GM12878 (cell line): ENCODE data around the gene CBLN3. TPM values are rescaled to one million over a fixed set of nuclear protein-coding genes. Genes with fewer than 3 reads are reported as not detected.

Experiments used
- polyA plus RNA-seq, 11 experiments: library from polyadenylated mRNA; depleted of rRNA in 4 of 11; unstranded in 6 of 11; stranded (reverse) in 5 of 11; fragments of >200 nt; fragmentation: Nextera tagmentation in 4 of 11; fragmentation: Illumina TruSeq in 1 of 11; extraction: Ambion mirVana in 4 of 11; extraction: Trizol in 1 of 11; gene quantifications; 1 replicate in 1 of 11; 2 replicates in 10 of 11; pipeline versions ENCODE4 v1.2.1 to v1.2.3, GENCODE V29; 2011 to 2016; ENCODE audit warnings: inconsistent platforms in 2 of 11, missing spikeins in 2 of 11, low read depth in 1 of 11
- total RNA-seq, 4 experiments: library from RNA; depleted of rRNA in 3 of 4; stranded (reverse); fragments of >200 nt in 3 of 4; fragmentation: Illumina TruSeq in 1 of 4; extraction: Trizol in 1 of 4; gene quantifications; 2 replicates each; pipeline versions ENCODE4 v1.2.1 to v1.2.3, GENCODE V29; 2013 to 2021

Gene CBLN3
- total and polyA plus RNA-seq, 10 of the 15 experiments (the other 5 are each of a cell fraction or from before 2014, with no cell fraction given), result 0.16 to 4.9 (median 1.3) TPM

Other genes starting within 250 kb of the CBLN3 start
Only the 7 nearest of the 25 such genes appear.
- 0.11 and 0.23 TPM in 2 replicates for gene ADCY4, start 94.6 kb downstream of the CBLN3 start, total RNA-seq (2014; rRNA removed)
- 0.46 TPM in 1 of 2 replicates, not detected in the other for gene ADCY4, start 94.6 kb downstream of the CBLN3 start, total RNA-seq (2014; rRNA removed; fragmentation: Illumina TruSeq; extraction: Trizol)
- 0.87 and 1.0 TPM in 2 replicates for gene ADCY4, start 94.6 kb downstream of the CBLN3 start, total RNA-seq (2021)
- gene ADCY4, start 94.6 kb downstream of the CBLN3 start, polyA plus RNA-seq (2011; rRNA removed), result 0.09 and 0.34 TPM in 2 replicates
- gene ADCY4, start 94.6 kb downstream of the CBLN3 start, polyA plus RNA-seq (2014; fragmentation: Illumina TruSeq; extraction: Trizol), result 0.21 and 0.60 TPM in 2 replicates
- under 1 TPM; 0.05 to 0.11 TPM for gene ADCY4, start 94.6 kb downstream of the CBLN3 start, polyA plus RNA-seq (2014; fragmentation: Nextera tagmentation; extraction: Ambion mirVana)
- gene ADCY4, start 94.6 kb downstream of the CBLN3 start, polyA plus RNA-seq (2014; rRNA removed), result 0.19 and 1.1 TPM in 2 replicates
- under 1 TPM; 0.21 to 0.33 TPM for gene ADCY4, start 94.6 kb downstream of the CBLN3 start, polyA plus RNA-seq (2016; fragmentation: Nextera tagmentation; extraction: Ambion mirVana)
- 10.7 and 11.6 TPM in 2 replicates for gene RIPK3, start 89.7 kb downstream of the CBLN3 start, total RNA-seq (2014; rRNA removed)
- gene RIPK3, start 89.7 kb downstream of the CBLN3 start, total RNA-seq (2014; rRNA removed; fragmentation: Illumina TruSeq; extraction: Trizol), result 8.3 and 8.6 TPM in 2 replicates
- gene RIPK3, start 89.7 kb downstream of the CBLN3 start, total RNA-seq (2021), result 11.2 and 12.8 TPM in 2 replicates
- 4.4 and 6.5 TPM in 2 replicates for gene RIPK3, start 89.7 kb downstream of the CBLN3 start, polyA plus RNA-seq (2011; rRNA removed)
- 7.4 and 8.3 TPM in 2 replicates for gene RIPK3, start 89.7 kb downstream of the CBLN3 start, polyA plus RNA-seq (2014; fragmentation: Illumina TruSeq; extraction: Trizol)
- 1 to 10 TPM; 2.0 to 2.7 TPM for gene RIPK3, start 89.7 kb downstream of the CBLN3 start, polyA plus RNA-seq (2014; fragmentation: Nextera tagmentation; extraction: Ambion mirVana)
- 13.6 and 17.1 TPM in 2 replicates for gene RIPK3, start 89.7 kb downstream of the CBLN3 start, polyA plus RNA-seq (2014; rRNA removed)
- 1 to 10 TPM; 7.5 to 8.0 TPM for gene RIPK3, start 89.7 kb downstream of the CBLN3 start, polyA plus RNA-seq (2016; fragmentation: Nextera tagmentation; extraction: Ambion mirVana)
- gene NFATC4, start 61.5 kb downstream of the CBLN3 start, total RNA-seq (2014; rRNA removed), result 7.0 and 7.1 TPM in 2 replicates
- 2.2 and 4.1 TPM in 2 replicates for gene NFATC4, start 61.5 kb downstream of the CBLN3 start, total RNA-seq (2014; rRNA removed; fragmentation: Illumina TruSeq; extraction: Trizol)
- 13.5 and 19.2 TPM in 2 replicates for gene NFATC4, start 61.5 kb downstream of the CBLN3 start, total RNA-seq (2021)
- gene NFATC4, start 61.5 kb downstream of the CBLN3 start, polyA plus RNA-seq (2011; rRNA removed), result 4.5 and 5.6 TPM in 2 replicates
- 4.8 and 5.3 TPM in 2 replicates for gene NFATC4, start 61.5 kb downstream of the CBLN3 start, polyA plus RNA-seq (2014; fragmentation: Illumina TruSeq; extraction: Trizol)
- 1 to 10 TPM in 1 of 2 experiments, under 1 TPM in 1; 0.97 to 4.5 TPM for gene NFATC4, start 61.5 kb downstream of the CBLN3 start, polyA plus RNA-seq (2014; fragmentation: Nextera tagmentation; extraction: Ambion mirVana)
- gene NFATC4, start 61.5 kb downstream of the CBLN3 start, polyA plus RNA-seq (2014; rRNA removed), result 14.3 and 15.3 TPM in 2 replicates
- 1 to 10 TPM; 2.0 to 2.9 TPM for gene NFATC4, start 61.5 kb downstream of the CBLN3 start, polyA plus RNA-seq (2016; fragmentation: Nextera tagmentation; extraction: Ambion mirVana)
- not detected in 2 replicates for gene NYNRIN, start 30.7 kb downstream of the CBLN3 start, total RNA-seq (2014; rRNA removed)
- not detected in 2 replicates for gene NYNRIN, start 30.7 kb downstream of the CBLN3 start, total RNA-seq (2014; rRNA removed; fragmentation: Illumina TruSeq; extraction: Trizol)
- 0.05 and 0.15 TPM in 2 replicates for gene NYNRIN, start 30.7 kb downstream of the CBLN3 start, total RNA-seq (2021)
- gene NYNRIN, start 30.7 kb downstream of the CBLN3 start, polyA plus RNA-seq (2011; rRNA removed), result 0.01 TPM in 1 of 2 replicates, not detected in the other
- gene NYNRIN, start 30.7 kb downstream of the CBLN3 start, polyA plus RNA-seq (2014; fragmentation: Illumina TruSeq; extraction: Trizol), result under 0.01 TPM in 1 of 2 replicates, not detected in the other
- not detected for gene NYNRIN, start 30.7 kb downstream of the CBLN3 start, polyA plus RNA-seq (2014; fragmentation: Nextera tagmentation; extraction: Ambion mirVana)
- gene NYNRIN, start 30.7 kb downstream of the CBLN3 start, polyA plus RNA-seq (2014; rRNA removed), result 0.01 and 0.05 TPM in 2 replicates
- under 1 TPM in 1 of 2 experiments, not detected in 1; 0.01 TPM for gene NYNRIN, start 30.7 kb downstream of the CBLN3 start, polyA plus RNA-seq (2016; fragmentation: Nextera tagmentation; extraction: Ambion mirVana)
- 34.7 and 36.7 TPM in 2 replicates for gene KHNYN, start 286 bp upstream of the CBLN3 start, total RNA-seq (2014; rRNA removed)
- gene KHNYN, start 286 bp upstream of the CBLN3 start, total RNA-seq (2014; rRNA removed; fragmentation: Illumina TruSeq; extraction: Trizol), result 20.8 and 21.0 TPM in 2 replicates
- gene KHNYN, start 286 bp upstream of the CBLN3 start, total RNA-seq (2021), result 33.9 and 34.0 TPM in 2 replicates
- gene KHNYN, start 286 bp upstream of the CBLN3 start, polyA plus RNA-seq (2011; rRNA removed), result 19.8 and 22.2 TPM in 2 replicates
- gene KHNYN, start 286 bp upstream of the CBLN3 start, polyA plus RNA-seq (2014; fragmentation: Illumina TruSeq; extraction: Trizol), result 22.9 and 23.2 TPM in 2 replicates
- 1 to 10 TPM; 1.4 to 3.6 TPM for gene KHNYN, start 286 bp upstream of the CBLN3 start, polyA plus RNA-seq (2014; fragmentation: Nextera tagmentation; extraction: Ambion mirVana)
- 28.4 and 29.2 TPM in 2 replicates for gene KHNYN, start 286 bp upstream of the CBLN3 start, polyA plus RNA-seq (2014; rRNA removed)
- 10 to 100 TPM; 12.8 to 12.9 TPM for gene KHNYN, start 286 bp upstream of the CBLN3 start, polyA plus RNA-seq (2016; fragmentation: Nextera tagmentation; extraction: Ambion mirVana)
- 31.7 and 32.7 TPM in 2 replicates for gene SDR39U1, start 13.1 kb upstream of the CBLN3 start, total RNA-seq (2014; rRNA removed)
- gene SDR39U1, start 13.1 kb upstream of the CBLN3 start, total RNA-seq (2014; rRNA removed; fragmentation: Illumina TruSeq; extraction: Trizol), result 22.4 and 23.3 TPM in 2 replicates
- 55.1 and 64.1 TPM in 2 replicates for gene SDR39U1, start 13.1 kb upstream of the CBLN3 start, total RNA-seq (2021)
- 33.5 and 44.3 TPM in 2 replicates for gene SDR39U1, start 13.1 kb upstream of the CBLN3 start, polyA plus RNA-seq (2011; rRNA removed)
- 27.3 and 40.1 TPM in 2 replicates for gene SDR39U1, start 13.1 kb upstream of the CBLN3 start, polyA plus RNA-seq (2014; fragmentation: Illumina TruSeq; extraction: Trizol)
- gene SDR39U1, start 13.1 kb upstream of the CBLN3 start, polyA plus RNA-seq (2014; fragmentation: Nextera tagmentation; extraction: Ambion mirVana), result 10 to 100 TPM; 14.0 to 26.4 TPM
- 85.2 and 88.9 TPM in 2 replicates for gene SDR39U1, start 13.1 kb upstream of the CBLN3 start, polyA plus RNA-seq (2014; rRNA removed)
- gene SDR39U1, start 13.1 kb upstream of the CBLN3 start, polyA plus RNA-seq (2016; fragmentation: Nextera tagmentation; extraction: Ambion mirVana), result 10 to 100 TPM; 83.7 to 89.3 TPM
- gene CMA1, start 78.6 kb upstream of the CBLN3 start, total RNA-seq (2014; rRNA removed), result not detected in 2 replicates
- not detected in 2 replicates for gene CMA1, start 78.6 kb upstream of the CBLN3 start, total RNA-seq (2014; rRNA removed; fragmentation: Illumina TruSeq; extraction: Trizol)
- gene CMA1, start 78.6 kb upstream of the CBLN3 start, total RNA-seq (2021), result not detected in 2 replicates
- gene CMA1, start 78.6 kb upstream of the CBLN3 start, polyA plus RNA-seq (2011; rRNA removed), result not detected in 2 replicates
- gene CMA1, start 78.6 kb upstream of the CBLN3 start, polyA plus RNA-seq (2014; fragmentation: Illumina TruSeq; extraction: Trizol), result not detected in 2 replicates
- not detected for gene CMA1, start 78.6 kb upstream of the CBLN3 start, polyA plus RNA-seq (2014; fragmentation: Nextera tagmentation; extraction: Ambion mirVana)
- not detected in 2 replicates for gene CMA1, start 78.6 kb upstream of the CBLN3 start, polyA plus RNA-seq (2014; rRNA removed)
- not detected for gene CMA1, start 78.6 kb upstream of the CBLN3 start, polyA plus RNA-seq (2016; fragmentation: Nextera tagmentation; extraction: Ambion mirVana)